DMS 273 treated with DMSO at 0.1 percent for 48 hours (cell line): ENCODE measurements around the gene NOP9.
A peak's percentile ranks its signal among the peaks of the same experiment; 100 is the strongest.

Experiments
- DNase-seq: peaks from one replicate; lab custom pipeline; 2025; lab: John Stamatoyannopoulos, UW

The NOP9 gene

GRCh38 chr14:24283796-24284460 lies 15.7 kb upstream of the NOP9 start:
- DNase-seq, result no peak

- DNase-seq, result no peak
Measured at GRCh38 chr14:24284501-24285035, 15.1 kb upstream of the NOP9 start.

- DNase-seq, result no peak
Measured at GRCh38 chr14:24285351-24285750, 14.3 kb upstream of the NOP9 start.

- DNase-seq, result no peak
Measured at GRCh38 chr14:24286996-24287395, 12.7 kb upstream of the NOP9 start.

- DNase-seq, result no peak
Measured at GRCh38 chr14:24289649-24290280, 9.9 kb upstream of the NOP9 start.

GRCh38 chr14:24290746-24291145 lies 8.9 kb upstream of the NOP9 start:
- no peak for DNase-seq

DNA sequence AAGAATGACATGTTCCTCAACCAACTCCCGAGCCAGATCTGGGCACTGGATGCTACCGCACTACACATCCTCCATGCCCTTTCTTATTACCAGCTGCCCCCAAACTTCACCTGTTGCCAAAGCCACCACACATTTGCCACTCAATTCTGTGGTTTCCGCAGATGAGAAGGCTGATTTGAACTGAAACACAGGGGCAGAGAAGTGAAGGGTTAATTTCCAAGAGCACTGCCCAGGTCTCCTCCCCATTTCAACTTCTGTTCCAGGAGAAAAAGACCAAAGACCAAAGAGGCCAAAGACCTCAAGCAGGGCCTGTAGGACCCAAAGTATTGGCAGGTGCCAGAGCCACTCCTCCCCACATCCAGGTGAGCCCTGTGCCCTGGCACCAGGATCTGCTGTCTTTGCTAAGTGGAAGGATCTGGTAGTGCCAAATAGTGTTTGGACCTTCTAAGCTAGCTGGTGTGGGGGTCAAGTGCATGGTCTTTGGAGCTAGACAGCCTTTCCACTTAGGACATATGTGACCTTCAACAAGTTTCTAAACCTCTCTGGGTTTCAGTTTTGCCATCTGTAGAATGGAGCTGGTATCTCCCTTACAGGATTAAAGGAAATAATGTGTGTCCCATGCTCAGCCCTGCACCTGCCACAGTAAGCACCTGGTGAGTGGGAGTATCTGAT lies 8.1 kb upstream of the NOP9 start:
- DNase-seq, result no peak

DNA sequence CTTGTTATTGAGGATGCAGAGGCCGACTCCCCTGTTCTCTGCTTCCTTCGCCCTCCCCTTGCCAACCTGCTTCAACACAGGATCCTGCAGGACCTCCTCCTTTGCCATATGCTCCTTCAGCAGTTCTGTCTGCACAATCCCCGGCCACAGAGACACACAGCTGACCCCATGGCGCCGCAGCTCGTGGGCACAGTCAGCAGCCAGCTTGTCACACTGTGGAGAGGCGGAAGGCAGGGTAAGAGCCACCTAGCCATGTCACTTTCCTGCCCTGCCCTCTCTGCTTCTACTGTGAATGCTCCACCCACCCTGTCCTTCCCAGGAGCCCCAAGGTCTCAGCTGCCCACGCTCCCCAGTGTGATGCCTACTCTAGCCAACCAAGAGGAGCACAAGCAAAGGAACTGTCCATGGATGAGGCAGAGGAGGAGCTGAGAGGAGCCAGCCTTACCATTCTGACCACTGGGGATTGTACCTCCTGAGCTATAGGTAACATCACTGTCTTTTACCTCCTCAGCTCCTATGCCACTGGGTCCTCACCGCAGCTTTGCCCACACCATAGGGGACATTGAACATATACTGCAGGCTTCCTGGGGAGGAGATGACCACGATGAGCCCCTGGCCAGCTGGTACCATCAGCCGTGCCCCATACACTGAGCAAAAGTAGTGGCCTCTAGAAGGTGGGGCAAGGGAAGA lies 7.4 kb upstream of the NOP9 start:
- DNase-seq, result no peak

DNA sequence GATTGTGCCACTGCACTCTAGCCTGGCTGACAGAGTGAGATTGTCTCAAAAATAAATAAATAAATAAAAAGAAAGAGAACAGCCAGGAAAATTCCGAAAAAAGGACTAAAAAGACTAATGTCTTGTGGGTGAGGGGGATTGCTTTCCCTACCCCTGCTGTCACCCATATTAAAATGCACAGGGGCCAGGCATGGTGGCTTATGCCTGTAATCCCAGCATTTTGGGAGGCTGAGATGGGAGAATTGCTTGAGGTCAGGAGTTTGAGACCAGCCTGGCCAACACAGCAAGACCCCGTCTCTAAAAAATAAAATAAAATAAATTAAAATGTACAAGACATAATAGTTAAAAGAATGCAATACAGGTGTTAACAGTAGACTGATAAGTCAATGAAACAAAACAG lies 6.1 kb upstream of the NOP9 start:
- no peak for DNase-seq

- DNase-seq, result peak; percentile 37
Measured at GRCh38 chr14:24296341-24297157, 3.1 kb upstream of the NOP9 start.

- no peak for DNase-seq
Measured at GRCh38 chr14:24297190-24297964, 2.3 kb upstream of the NOP9 start.

- peak; percentile 16 for DNase-seq
Measured at GRCh38 chr14:24298892-24299254, 777 bp upstream of the NOP9 start.

- no peak for DNase-seq
Measured at GRCh38 chr14:24300326-24300980, 803 bp downstream of the NOP9 start.

- DNase-seq, result no peak
Measured at GRCh38 chr14:24304019-24304387, 4.4 kb downstream of the NOP9 start.

DNA sequence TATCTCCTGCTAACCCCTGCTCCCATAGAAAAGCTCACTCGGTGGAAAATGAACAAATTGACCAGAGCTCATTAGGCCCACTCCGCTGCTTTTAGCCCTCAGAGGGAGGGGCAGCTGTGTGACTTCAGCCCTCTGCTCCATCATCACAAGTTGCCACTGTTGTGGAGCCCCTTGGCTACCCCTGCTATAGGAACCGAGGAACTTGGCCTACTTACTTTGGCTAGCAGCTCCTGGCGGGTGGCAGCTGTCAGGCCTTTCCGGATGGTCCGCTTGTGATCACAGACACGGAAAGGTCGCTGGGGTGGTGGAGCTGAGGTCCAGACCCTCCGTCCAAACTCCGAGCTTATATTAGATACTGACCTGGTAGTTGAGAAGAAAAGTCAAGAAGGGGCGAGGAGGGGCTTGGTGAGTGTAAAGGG lies 7.5 kb downstream of the NOP9 start:
- no peak for DNase-seq

DNA sequence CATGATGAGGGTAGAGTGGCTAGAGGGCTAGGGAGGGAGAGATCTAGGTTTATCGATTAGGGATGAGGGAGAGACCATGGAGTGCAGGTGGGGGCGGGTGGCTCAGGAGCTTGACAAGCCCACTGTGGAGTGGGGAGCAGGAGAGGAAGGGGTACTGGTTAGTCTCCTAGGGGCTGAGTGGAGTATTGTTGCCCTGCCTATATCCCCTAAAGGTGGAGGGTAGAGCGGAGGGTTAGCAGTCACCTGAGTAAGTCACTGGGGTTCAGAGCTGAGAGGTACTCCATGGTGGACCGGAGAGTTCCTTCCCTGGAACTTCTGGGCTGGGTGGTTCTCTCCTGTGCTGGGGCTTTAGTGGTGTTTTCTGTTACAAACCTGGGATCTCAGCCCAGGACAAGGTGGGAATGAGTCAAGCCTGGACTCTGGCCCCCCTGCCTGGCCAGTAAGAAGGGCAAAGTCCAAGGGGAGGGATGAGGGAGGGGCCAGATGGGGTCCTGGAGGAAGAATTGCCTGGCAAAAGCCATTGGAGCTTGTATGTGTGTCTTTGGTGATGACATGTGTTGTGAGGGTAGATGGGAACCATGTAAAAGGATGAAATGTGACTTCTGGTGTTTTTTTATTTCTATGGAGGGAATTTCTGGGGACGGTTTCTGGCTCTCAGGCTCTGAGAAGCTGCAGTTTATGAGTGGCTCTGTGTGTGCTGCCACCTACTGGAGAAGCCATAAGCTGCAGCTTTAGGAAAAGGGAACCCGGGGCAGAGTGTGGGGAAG lies 8.1 kb downstream of the NOP9 start, which contains the start of gene CIDEB:
Gene CIDEB (minus strand): TSS at position 403 of the 767 bp plus-strand sequence. CDS start 119 bp downstream, at position 284.
- no peak for DNase-seq

DNA sequence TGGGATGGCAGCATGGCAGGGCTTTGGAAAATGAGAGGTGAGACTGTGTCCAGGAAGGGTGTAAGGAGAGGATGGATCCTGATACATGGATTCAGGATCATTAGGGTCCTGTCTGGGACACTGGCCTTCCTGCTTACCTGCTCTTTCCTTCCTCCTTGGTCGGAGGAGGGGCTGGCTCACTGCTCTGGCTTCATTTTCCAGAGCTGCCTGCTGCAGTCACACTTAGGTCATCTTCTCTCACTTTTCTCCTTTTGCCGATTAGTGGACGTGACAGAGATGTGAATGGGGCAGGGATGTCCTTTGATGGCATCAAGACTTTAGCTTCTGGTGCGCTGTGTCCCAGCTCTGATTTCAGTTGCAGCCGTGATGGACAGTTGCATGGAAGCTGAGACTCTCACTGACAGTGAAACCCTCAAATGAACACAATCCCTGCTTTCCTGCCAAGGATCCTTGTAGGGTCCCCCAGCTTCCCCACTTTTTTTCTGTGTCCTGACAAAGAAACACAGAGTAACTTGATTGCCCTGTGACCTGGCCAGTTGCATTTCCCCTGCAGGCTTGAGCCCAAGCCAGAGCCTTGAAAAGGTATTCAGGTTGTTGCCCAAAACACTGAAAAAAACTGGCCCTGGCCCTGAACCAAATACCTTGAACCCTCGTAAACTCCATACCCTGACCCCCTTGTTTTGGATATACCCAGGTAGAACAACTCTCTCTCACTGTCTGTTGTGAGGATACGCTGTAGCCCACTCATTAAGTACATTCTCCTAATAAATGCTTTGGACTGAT lies 8.9 kb downstream of the NOP9 start:
- no peak for DNase-seq

GRCh38 chr14:24309538-24310264 lies 10.1 kb downstream of the NOP9 start, which contains the start of gene LTB4R2:
LTB4R2 (plus strand) TSS chr14:24310140; CDS start chr14:24310665, 525 bp downstream.
- DNase-seq, result no peak
